Measurements from ENCODE around the gene IPO13.

Gene IPO13, protein sequence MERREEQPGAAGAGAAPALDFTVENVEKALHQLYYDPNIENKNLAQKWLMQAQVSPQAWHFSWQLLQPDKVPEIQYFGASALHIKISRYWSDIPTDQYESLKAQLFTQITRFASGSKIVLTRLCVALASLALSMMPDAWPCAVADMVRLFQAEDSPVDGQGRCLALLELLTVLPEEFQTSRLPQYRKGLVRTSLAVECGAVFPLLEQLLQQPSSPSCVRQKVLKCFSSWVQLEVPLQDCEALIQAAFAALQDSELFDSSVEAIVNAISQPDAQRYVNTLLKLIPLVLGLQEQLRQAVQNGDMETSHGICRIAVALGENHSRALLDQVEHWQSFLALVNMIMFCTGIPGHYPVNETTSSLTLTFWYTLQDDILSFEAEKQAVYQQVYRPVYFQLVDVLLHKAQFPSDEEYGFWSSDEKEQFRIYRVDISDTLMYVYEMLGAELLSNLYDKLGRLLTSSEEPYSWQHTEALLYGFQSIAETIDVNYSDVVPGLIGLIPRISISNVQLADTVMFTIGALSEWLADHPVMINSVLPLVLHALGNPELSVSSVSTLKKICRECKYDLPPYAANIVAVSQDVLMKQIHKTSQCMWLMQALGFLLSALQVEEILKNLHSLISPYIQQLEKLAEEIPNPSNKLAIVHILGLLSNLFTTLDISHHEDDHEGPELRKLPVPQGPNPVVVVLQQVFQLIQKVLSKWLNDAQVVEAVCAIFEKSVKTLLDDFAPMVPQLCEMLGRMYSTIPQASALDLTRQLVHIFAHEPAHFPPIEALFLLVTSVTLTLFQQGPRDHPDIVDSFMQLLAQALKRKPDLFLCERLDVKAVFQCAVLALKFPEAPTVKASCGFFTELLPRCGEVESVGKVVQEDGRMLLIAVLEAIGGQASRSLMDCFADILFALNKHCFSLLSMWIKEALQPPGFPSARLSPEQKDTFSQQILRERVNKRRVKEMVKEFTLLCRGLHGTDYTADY

GRCh38 chr1:43946236-43947060 is at the start of gene IPO13:
Gene IPO13 (plus strand): TSS chr1:43946950. CDS start chr1:43947601, 651 bp downstream.
- peak within 1 kb of the TSS; percentile 98 for H3K4me3 ChIP-seq (ENCODE audit: low read length)
- peak; percentile 50 for TF ChIP-seq CTCF (conservative IDR thresholded peaks at IDR 0.05; ENCODE audit: low read length)

DNA sequence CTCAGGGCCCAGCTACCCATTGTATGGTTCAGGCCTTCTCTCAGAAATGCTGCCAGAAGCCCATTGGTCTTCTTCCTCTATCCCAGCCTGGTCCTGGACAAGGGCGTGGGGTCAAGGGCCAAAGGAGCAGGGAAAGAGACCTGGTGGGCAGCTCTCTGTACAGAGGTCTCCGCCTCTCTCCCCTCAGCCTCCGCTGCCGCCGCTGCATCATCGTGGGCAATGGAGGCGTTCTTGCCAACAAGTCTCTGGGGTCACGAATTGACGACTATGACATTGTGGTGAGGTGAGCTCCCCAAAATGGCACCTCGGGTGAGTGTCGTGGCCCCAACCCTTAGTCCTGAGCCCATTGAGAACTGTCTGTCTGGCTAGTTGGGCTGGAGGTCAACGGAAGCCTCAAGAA is 47.8 kb upstream of the IPO13 start:
- no peak overlapping the region for H3K4me3 ChIP-seq (ENCODE audit: low read length)
- TF ChIP-seq CTCF (conservative IDR thresholded peaks at IDR 0.05; ENCODE audit: low read length), result no peak
- no peak for DNase-seq (ENCODE audit: low read depth)

More at GRCh38 chr1:43946236-43947060, at the start of gene IPO13:
- peak; percentile 92 for DNase-seq (ENCODE audit: low read depth)

- no peak for TF ChIP-seq CTCF (conservative IDR thresholded peaks at IDR 0.05; ENCODE audit: low read length)
- no peak overlapping the region for H3K4me3 ChIP-seq (ENCODE audit: low read length)
- no peak for DNase-seq (ENCODE audit: low read depth)
Measured at GRCh38 chr1:43900386-43900785, 46.4 kb upstream of the IPO13 start.

GRCh38 chr1:43901196-43901961 is 45.4 kb upstream of the IPO13 start:
- no peak for TF ChIP-seq CTCF (conservative IDR thresholded peaks at IDR 0.05; ENCODE audit: low read length)
- DNase-seq (ENCODE audit: low read depth), result no peak
- H3K4me3 ChIP-seq (ENCODE audit: low read length), result no peak overlapping the region

- TF ChIP-seq CTCF (conservative IDR thresholded peaks at IDR 0.05; ENCODE audit: low read length), result no peak
- no peak for DNase-seq (ENCODE audit: low read depth)
- H3K4me3 ChIP-seq (ENCODE audit: low read length), result no peak overlapping the region
Measured at GRCh38 chr1:43902058-43902831, 44.5 kb upstream of the IPO13 start.
